ENCODE measurements around the gene SPPL2A. TPM values are rescaled to one million over a fixed set of nuclear protein-coding genes. Genes with fewer than 3 reads are reported as not detected.
"Not testable (repeated sequence)": the region's sequence is repeated elsewhere in the genome, so short reads cannot be mapped to it uniquely, and the experiment has no call there.

SPPL2A gene
- total RNA-seq, 1 donor from 2014 or later = 94.3 TPM

GRCh38 chr15:50773389-50773788 lies 7.9 kb upstream of the SPPL2A start:
- no peak for DNase-seq (ENCODE audit: low spot score)

- no peak for DNase-seq (ENCODE audit: low spot score)
Observed at GRCh38 chr15:50767332-50767861, 1.9 kb upstream of the SPPL2A start.

DNA sequence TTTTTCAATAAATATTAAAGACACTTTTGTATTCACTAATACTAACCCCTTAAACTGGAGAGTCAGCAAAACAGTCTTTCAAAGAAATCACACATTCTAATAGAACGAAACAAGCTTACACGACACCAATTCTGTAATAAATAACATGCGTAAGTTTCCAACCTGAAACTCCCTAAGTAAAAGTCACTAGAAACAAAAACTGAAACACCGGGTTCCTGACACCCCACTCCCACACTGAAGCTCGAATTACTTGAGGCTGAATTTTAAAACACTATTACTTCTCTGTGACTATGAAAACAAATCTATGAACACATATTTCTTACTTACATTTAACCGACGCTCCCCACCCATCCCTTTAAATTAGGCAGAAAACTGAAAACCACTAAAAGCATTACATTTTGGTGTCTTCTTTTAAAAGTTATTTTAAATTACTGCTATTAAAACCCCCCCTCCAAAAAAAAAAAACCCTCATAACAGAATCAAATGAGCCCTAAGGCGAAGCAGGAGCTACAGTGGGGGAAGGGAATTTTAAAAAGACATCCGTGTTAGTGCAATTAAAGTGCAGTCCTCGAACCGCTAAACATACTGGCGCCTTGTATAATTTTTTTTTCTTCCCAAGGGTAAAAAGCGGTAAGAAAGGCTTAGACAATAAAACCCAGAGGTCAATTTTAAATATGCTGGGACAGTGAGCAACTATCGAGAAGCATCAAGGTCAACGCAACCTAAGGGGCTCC lies 878 bp downstream of the SPPL2A start:
- DNase-seq (ENCODE audit: low spot score) = no peak

DNA sequence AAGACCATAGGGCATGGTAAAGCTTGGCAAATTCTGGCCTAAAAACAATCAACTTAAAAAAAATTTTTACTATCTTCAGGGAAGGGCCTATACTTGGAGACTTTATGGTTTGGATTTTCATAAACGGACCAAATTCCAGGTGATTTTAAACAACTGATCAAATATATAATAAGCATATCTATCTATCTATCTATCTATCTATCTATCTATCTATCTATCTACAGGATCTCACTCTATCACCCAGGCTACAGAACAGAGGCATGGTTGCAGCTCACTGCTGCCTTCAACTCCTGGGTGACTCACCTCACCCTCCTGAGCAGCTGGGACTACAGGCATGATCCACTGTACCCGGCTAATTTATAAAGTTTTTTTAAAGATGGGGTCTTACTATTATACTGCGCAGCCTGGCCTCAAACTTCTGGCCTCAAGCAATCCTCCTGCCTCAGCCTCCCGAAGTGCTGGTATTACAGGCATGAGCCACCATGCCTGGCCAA lies 6.7 kb downstream of the SPPL2A start:
- no peak for DNase-seq (ENCODE audit: low spot score)

GRCh38 chr15:50753463-50753862 lies 12.0 kb downstream of the SPPL2A start:
- no peak for DNase-seq (ENCODE audit: low spot score)

DNA sequence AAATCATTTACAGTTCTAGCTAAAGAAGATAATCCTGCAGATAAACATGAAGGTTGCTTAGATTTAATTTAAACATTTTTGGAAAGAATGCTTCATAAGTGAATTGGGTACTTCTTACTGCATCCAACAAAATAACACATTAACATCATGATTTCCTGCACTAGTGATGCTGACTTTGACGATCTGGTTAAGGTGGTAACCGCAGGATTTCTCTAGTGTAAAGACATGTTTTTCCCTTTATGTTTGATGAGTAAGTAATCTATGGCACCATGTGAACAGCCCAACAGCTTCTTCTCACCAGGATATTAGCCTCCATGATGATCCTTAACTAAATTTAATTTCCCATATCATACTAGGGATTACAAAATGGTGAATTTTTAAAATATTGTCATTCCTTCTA lies 14.1 kb downstream of the SPPL2A start:
- no peak for DNase-seq (ENCODE audit: low spot score)

GRCh38 chr15:50750227-50750705 lies 15.2 kb downstream of the SPPL2A start:
- no peak for DNase-seq (ENCODE audit: low spot score)

DNA sequence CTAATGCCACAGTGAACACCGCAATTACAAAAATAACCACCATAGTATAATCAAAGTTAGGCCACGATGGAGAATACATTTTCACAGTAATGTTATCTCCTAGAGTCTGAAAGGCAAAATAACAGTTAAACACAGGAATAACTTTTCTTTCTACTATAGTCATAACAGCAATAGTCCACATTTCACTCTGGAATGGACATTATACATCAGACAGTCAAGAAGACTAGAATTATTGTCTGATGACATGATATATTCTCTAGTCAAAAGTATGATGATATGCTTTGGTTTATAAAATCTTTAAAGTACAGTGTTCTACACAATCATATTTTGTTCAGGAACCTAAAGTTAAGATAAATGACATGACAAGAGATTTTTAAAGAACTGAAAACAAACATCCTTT lies 18.0 kb downstream of the SPPL2A start:
- no peak for DNase-seq (ENCODE audit: low spot score)

- DNase-seq (ENCODE audit: low spot score) = no peak
Observed at GRCh38 chr15:50744601-50745000, 20.9 kb downstream of the SPPL2A start.

GRCh38 chr15:50740955-50741354 lies 24.6 kb downstream of the SPPL2A start:
- DNase-seq (ENCODE audit: low spot score) = no peak

GRCh38 chr15:50736823-50737222 lies 28.7 kb downstream of the SPPL2A start:
- no peak for DNase-seq (ENCODE audit: low spot score)

DNA sequence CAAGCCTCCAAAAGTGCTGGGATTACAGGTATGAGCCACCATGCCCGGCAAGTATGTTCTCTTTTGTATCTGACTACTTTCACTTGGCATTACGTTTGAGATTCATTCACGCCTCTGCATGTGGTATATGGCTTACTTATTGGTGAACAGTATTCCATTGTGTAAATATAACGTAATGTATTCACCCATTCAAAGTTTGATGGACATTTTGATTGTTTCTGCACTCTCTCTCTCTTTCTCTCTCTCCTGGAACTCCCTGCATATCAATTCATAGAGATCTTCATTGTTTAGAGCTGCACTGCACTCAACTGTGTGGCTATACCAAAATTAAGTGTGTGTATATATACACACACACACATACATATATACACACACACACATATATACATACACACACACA lies 30.4 kb downstream of the SPPL2A start:
- DNase-seq (ENCODE audit: low spot score) = no peak

GRCh38 chr15:50726315-50726714 lies 39.2 kb downstream of the SPPL2A start:
- no peak for DNase-seq (ENCODE audit: low spot score)

DNA sequence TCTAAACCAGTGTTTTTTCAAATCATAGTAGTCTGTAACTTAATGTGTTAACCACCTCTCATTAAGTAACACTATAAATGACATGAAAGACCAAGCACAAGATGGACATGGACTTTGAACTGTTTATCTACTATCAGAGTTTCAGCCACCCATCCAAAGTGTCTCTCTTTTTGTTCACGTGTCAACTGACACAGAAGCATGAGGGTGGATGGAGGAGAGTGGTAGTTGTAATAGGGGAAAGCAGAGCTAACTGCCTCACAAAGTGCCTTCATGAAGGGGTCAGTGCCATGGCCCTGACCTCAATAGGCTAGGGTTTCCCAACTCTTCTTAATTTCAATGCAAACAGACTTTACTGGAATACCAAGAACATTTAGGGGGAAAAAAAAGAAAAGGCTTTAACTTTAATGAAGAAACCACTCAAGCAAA lies 46.8 kb downstream of the SPPL2A start:
- DNase-seq (ENCODE audit: low spot score) = peak; percentile 22

GRCh38 chr15:50712018-50712417 lies 53.5 kb downstream of the SPPL2A start:
- no peak for DNase-seq (ENCODE audit: low spot score)

DNA sequence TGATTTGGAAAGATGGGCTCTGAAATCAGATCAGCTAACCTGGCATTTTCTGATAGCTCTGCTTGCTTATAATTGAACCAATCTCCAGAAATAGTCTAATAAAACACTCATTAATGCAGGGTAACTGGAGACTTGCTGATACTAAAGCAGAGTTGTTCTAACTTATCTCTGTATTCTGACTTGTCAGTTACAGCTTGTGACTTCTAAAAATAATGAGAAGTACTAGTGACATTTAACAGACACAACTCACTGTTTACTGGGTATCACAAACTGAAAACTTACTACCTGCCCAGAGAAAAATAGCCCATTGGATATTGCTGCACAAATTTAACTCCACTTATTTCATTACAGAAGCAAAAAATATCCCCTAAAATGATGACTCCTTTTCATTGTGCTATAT lies 54.9 kb downstream of the SPPL2A start:
- DNase-seq (ENCODE audit: low spot score) = no peak

- no peak for DNase-seq (ENCODE audit: low spot score)
Observed at GRCh38 chr15:50707878-50708427, 57.6 kb downstream of the SPPL2A start.

- DNase-seq (ENCODE audit: low spot score) = no peak
Observed at GRCh38 chr15:50702762-50703334, 62.7 kb downstream of the SPPL2A start.

GRCh38 chr15:50698101-50698500 lies 67.4 kb downstream of the SPPL2A start:
- no peak for DNase-seq (ENCODE audit: low spot score)

DNA sequence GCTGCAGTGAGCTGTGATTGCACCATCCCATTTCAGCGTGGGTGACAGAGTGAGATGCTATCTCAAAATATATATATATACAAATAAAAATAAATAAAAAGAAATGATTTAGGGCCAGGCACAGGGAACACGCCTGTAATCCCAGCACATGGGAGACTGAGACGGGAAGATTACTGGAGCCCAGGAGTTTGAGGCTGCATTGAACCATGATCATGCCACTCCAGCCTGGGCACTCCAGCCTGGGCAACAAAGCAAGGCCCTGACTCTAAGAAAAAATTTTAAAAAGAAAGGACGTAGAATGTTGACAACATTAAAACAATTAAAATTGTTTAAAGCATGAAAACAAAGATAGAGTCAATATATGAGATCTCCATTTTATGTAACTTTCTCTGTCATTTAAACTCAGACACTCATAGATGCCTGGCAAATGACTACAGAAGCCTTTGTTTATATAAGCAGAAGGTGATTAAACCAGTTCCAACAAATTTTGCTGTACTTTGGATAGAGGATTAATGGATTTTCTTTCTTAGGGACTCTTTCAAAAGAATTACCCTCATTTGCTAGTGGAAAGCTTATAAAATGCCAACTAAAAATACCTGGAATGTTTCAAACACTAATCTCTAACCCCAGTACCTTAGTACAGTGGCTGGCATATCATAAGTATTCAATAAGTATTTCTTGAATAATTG lies 68.3 kb downstream of the SPPL2A start:
- no peak for DNase-seq (ENCODE audit: low spot score)

- DNase-seq (ENCODE audit: low spot score) = not testable (repeated sequence)
Observed at GRCh38 chr15:50694634-50695165, 70.8 kb downstream of the SPPL2A start.

Data from mucosa of gallbladder (tissue), 1 donor.